ENCODE data around the gene URM1. TPM values are rescaled to one million over a fixed set of nuclear protein-coding genes. Genes with fewer than 3 reads are reported as not detected.
"Not testable (repeated sequence)": the region's sequence is repeated elsewhere in the genome, so short reads cannot be mapped to it uniquely, and the experiment has no call there.

Gene URM1
- total and polyA plus RNA-seq, 9 donors: 48.3 to 82.2 (median 68.0) TPM

- H3K9me3 ChIP-seq (replicated peaks; ENCODE audit: control insufficient read depth, low read depth, low read length): no peaks in the 10 kb centered on the region
- H3K27ac ChIP-seq (ENCODE audit: low read length): no peak overlapping the region
- H3K36me3 ChIP-seq (ENCODE audit: control insufficient read depth, insufficient read depth, low read length): peaks cover 36% of the 10 kb centered on the region
- 82% methylated on average over 11 of the region's 11 CpGs for WGBS (ENCODE audit: insufficient coverage)
- H3K4me3 ChIP-seq (ENCODE audit: low read length): no peak overlapping the region
- no peaks in the 10 kb centered on the region for H3K27me3 ChIP-seq (ENCODE audit: control insufficient read depth, insufficient read depth, low read length)
- no peak for DNase-seq
- no peaks in the 10 kb centered on the region for H3K4me1 ChIP-seq (ENCODE audit: control insufficient read depth, insufficient read depth, low read length)
These were observed 37.7 kb upstream of the URM1 start for GRCh38 chr9:128333451-128333869.

- peak; percentile 58 for DNase-seq
- no peak overlapping the region for H3K27ac ChIP-seq (ENCODE audit: low read length)
- no peaks in the 10 kb centered on the region for H3K27me3 ChIP-seq (ENCODE audit: control insufficient read depth, insufficient read depth, low read length)
- H3K4me1 ChIP-seq (ENCODE audit: control insufficient read depth, insufficient read depth, low read length): peaks cover 4% of the 10 kb centered on the region
- H3K9me3 ChIP-seq (replicated peaks; ENCODE audit: control insufficient read depth, low read depth, low read length): no peaks in the 10 kb centered on the region
- H3K4me3 ChIP-seq (ENCODE audit: low read length): no peak overlapping the region
- WGBS (ENCODE audit: insufficient coverage): 69% methylated on average over 3 of the region's 7 CpGs
- peaks cover 28% of the 10 kb centered on the region for H3K36me3 ChIP-seq (ENCODE audit: control insufficient read depth, insufficient read depth, low read length)
These were observed 36.0 kb upstream of the URM1 start for GRCh38 chr9:128335161-128335560.

GRCh38 chr9:128335914-128336313 is 35.3 kb upstream of the URM1 start:
- H3K27me3 ChIP-seq (ENCODE audit: control insufficient read depth, insufficient read depth, low read length): no peaks in the 10 kb centered on the region
- WGBS (ENCODE audit: insufficient coverage): 72% methylated on average over 2 of the region's 2 CpGs
- DNase-seq: no peak

GRCh38 chr9:128337936-128338335 is 33.2 kb upstream of the URM1 start:
- WGBS (ENCODE audit: insufficient coverage): 100% methylated on average over 2 of the region's 7 CpGs
- no peak overlapping the region for H3K27ac ChIP-seq (ENCODE audit: low read length)

More at GRCh38 chr9:128335914-128336313, 35.3 kb upstream of the URM1 start:
- H3K36me3 ChIP-seq (ENCODE audit: control insufficient read depth, insufficient read depth, low read length): peaks cover 28% of the 10 kb centered on the region
- H3K9me3 ChIP-seq (replicated peaks; ENCODE audit: control insufficient read depth, low read depth, low read length): no peaks in the 10 kb centered on the region
- peaks cover 6% of the 10 kb centered on the region for H3K4me1 ChIP-seq (ENCODE audit: control insufficient read depth, insufficient read depth, low read length)
- H3K27ac ChIP-seq (ENCODE audit: low read length): no peak overlapping the region
- no peak overlapping the region for H3K4me3 ChIP-seq (ENCODE audit: low read length)

GRCh38 chr9:128338852-128339614 is 32.1 kb upstream of the URM1 start:
- H3K27ac ChIP-seq (ENCODE audit: low read length); H3K9me3 ChIP-seq (replicated peaks; ENCODE audit: control insufficient read depth, low read depth, low read length); DNase-seq; H3K27me3 ChIP-seq (ENCODE audit: control insufficient read depth, insufficient read depth, low read length); H3K4me3 ChIP-seq (ENCODE audit: low read length): not testable (repeated sequence)
- H3K4me1 ChIP-seq (ENCODE audit: control insufficient read depth, insufficient read depth, low read length): peaks cover 11% of the 10 kb centered on the region
- 88% methylated on average over 8 of the region's 15 CpGs for WGBS (ENCODE audit: insufficient coverage)
- H3K36me3 ChIP-seq (ENCODE audit: control insufficient read depth, insufficient read depth, low read length): peaks cover 19% of the 10 kb centered on the region

More at GRCh38 chr9:128337936-128338335, 33.2 kb upstream of the URM1 start:
- no peak for DNase-seq
- Histone ChIP-seq H3K4me1 (ENCODE audit: control insufficient read depth, insufficient read depth, low read length) (peaks cover 11% of the 10 kb centered on the region), H3K4me3 (ENCODE audit: low read length) (no peak overlapping the region), H3K9me3 (replicated peaks; ENCODE audit: control insufficient read depth, low read depth, low read length) (no peaks in the 10 kb centered on the region), H3K36me3 (ENCODE audit: control insufficient read depth, insufficient read depth, low read length) (peaks cover 20% of the 10 kb centered on the region), H3K27me3 (ENCODE audit: control insufficient read depth, insufficient read depth, low read length) (no peaks in the 10 kb centered on the region)

- WGBS (ENCODE audit: insufficient coverage): 7% methylated on average over 72 of the region's 75 CpGs
- Histone ChIP-seq H3K4me3 (ENCODE audit: low read length) (peak within 1 kb of the TSS; percentile 85), H3K9me3 (replicated peaks; ENCODE audit: control insufficient read depth, low read depth, low read length) (no peaks in the 10 kb centered on the region), H3K36me3 (ENCODE audit: control insufficient read depth, insufficient read depth, low read length) (peaks cover 29% of the 10 kb centered on the region), H3K4me1 (ENCODE audit: control insufficient read depth, insufficient read depth, low read length) (peaks cover 11% of the 10 kb centered on the region), H3K27me3 (ENCODE audit: control insufficient read depth, insufficient read depth, low read length) (no peaks in the 10 kb centered on the region), H3K27ac (ENCODE audit: low read length) (peak within 1 kb of the TSS; percentile 51)
- DNase-seq: peak; percentile 82
These were observed 31.1 kb upstream of the URM1 start, which contains the start of gene SLC27A4 for GRCh38 chr9:128339761-128340690. TSS of gene SLC27A4 (plus strand) at chr9:128340527. CDS start at chr9:128343133, 2,606 bp downstream.

- peak overlapping the region; percentile 20 for H3K27ac ChIP-seq (ENCODE audit: low read length)
- WGBS (ENCODE audit: insufficient coverage): under 1% methylated on average over 39 of the region's 48 CpGs
- no peaks in the 10 kb centered on the region for H3K9me3 ChIP-seq (replicated peaks; ENCODE audit: control insufficient read depth, low read depth, low read length)
- DNase-seq: no peak
- peaks cover 11% of the 10 kb centered on the region for H3K4me1 ChIP-seq (ENCODE audit: control insufficient read depth, insufficient read depth, low read length)
- no peaks in the 10 kb centered on the region for H3K27me3 ChIP-seq (ENCODE audit: control insufficient read depth, insufficient read depth, low read length)
- H3K36me3 ChIP-seq (ENCODE audit: control insufficient read depth, insufficient read depth, low read length): peaks cover 32% of the 10 kb centered on the region
- H3K4me3 ChIP-seq (ENCODE audit: low read length): peak overlapping the region; percentile 85
These were observed 30.3 kb upstream of the URM1 start for GRCh38 chr9:128340691-128341434.

GRCh38 chr9:128341435-128341849 is 29.7 kb upstream of the URM1 start:
- DNase-seq: peak; percentile 61
- H3K9me3 ChIP-seq (replicated peaks; ENCODE audit: control insufficient read depth, low read depth, low read length): no peaks in the 10 kb centered on the region
- no peak overlapping the region for H3K27ac ChIP-seq (ENCODE audit: low read length)
- no peaks in the 10 kb centered on the region for H3K27me3 ChIP-seq (ENCODE audit: control insufficient read depth, insufficient read depth, low read length)
- H3K4me1 ChIP-seq (ENCODE audit: control insufficient read depth, insufficient read depth, low read length): peaks cover 11% of the 10 kb centered on the region
- peaks cover 34% of the 10 kb centered on the region for H3K36me3 ChIP-seq (ENCODE audit: control insufficient read depth, insufficient read depth, low read length)
- peak overlapping the region; percentile 85 for H3K4me3 ChIP-seq (ENCODE audit: low read length)
- WGBS (ENCODE audit: insufficient coverage): 59% methylated on average over 6 of the region's 13 CpGs

- Histone ChIP-seq H3K9me3 (replicated peaks; ENCODE audit: control insufficient read depth, low read depth, low read length) (no peaks in the 10 kb centered on the region), H3K4me1 (ENCODE audit: control insufficient read depth, insufficient read depth, low read length) (peaks cover 11% of the 10 kb centered on the region), H3K4me3 (ENCODE audit: low read length) (no peak overlapping the region), H3K27me3 (ENCODE audit: control insufficient read depth, insufficient read depth, low read length) (no peaks in the 10 kb centered on the region), H3K36me3 (ENCODE audit: control insufficient read depth, insufficient read depth, low read length) (peaks cover 48% of the 10 kb centered on the region), H3K27ac (ENCODE audit: low read length) (no peak overlapping the region)
- no peak for DNase-seq
- WGBS (ENCODE audit: insufficient coverage): 95% methylated on average over 8 of the region's 8 CpGs
These were observed 28.0 kb upstream of the URM1 start for GRCh38 chr9:128342971-128343680.

All from muscle of leg (tissue), 11 donors.